Thoracic aorta (tissue), 2 donors: ENCODE results near the gene C1orf159. TPM values are rescaled to one million over a fixed set of nuclear protein-coding genes. Genes with fewer than 3 reads are reported as not detected.

Experiments
- ATAC-seq: fragments of 150-250 bp; one replicate; pipeline ENCODE4 v1.8.0; 2017; ENCODE audit warnings: low read depth; ENCODE audit not compliant: insufficient number of reproducible peaks, low FRiP score
- DNase-seq: peaks from one replicate; pipeline ENCODE4 v3.0.0-alpha.2; 2020; ENCODE audit warnings: low spot score
- H3K27ac ChIP-seq, 2 donors: fragments of 200-600 bp; sonication (generic); 1 replicate in 1 of 2; 2 replicates in 1 of 2; pipeline ENCODE4 v1.5.1; 2016; ENCODE audit warnings: mild to moderate bottlenecking in 2 of 2, moderate library complexity in 2 of 2
- H3K27me3 ChIP-seq: fragments of 200-600 bp; sonication (generic); replicated peaks from 2 replicates; pipeline ENCODE4 v1.6.0; 2016; ENCODE audit warnings: mild to moderate bottlenecking; ENCODE audit not compliant: insufficient read depth
- H3K36me3 ChIP-seq: fragments of 200-600 bp; sonication (generic); one replicate; pipeline ENCODE4 v1.5.1; 2016
- H3K4me1 ChIP-seq, 2 donors: fragments of 200-600 bp; sonication (generic); 1 replicate in 1 of 2; 2 replicates in 1 of 2; pipeline versions ENCODE4 v1.5.1 to v1.6.0; 2016; ENCODE audit warnings: low read depth in 2 of 2, mild to moderate bottlenecking in 1 of 2; ENCODE audit not compliant: control insufficient read depth in 1 of 2
- H3K4me3 ChIP-seq: fragments of 200-600 bp; sonication (generic); 2 replicates; pipeline ENCODE4 v1.5.1; 2016; ENCODE audit warnings: mild to moderate bottlenecking
- H3K9me3 ChIP-seq: fragments of 200-600 bp; sonication (generic); 2 replicates; pipeline ENCODE4 v1.5.1; 2016
- CTCF ChIP-seq: fragments of 200-600 bp; sonication (generic); IDR thresholded peaks from one replicate; pipeline ENCODE4 v1.5.1; 2019; ENCODE audit warnings: antibody characterized with exemption
- total RNA-seq, 2 donors: library from RNA; depleted of rRNA; stranded (reverse); fragments of >200 nt; gene quantifications; one replicate each; pipeline versions ENCODE4 v1.1.0 to v1.2.3, GENCODE V29; 2016

The C1orf159 gene
- total RNA-seq, 2 donors from 2014 or later: 10.8 to 21.2 TPM

DNA sequence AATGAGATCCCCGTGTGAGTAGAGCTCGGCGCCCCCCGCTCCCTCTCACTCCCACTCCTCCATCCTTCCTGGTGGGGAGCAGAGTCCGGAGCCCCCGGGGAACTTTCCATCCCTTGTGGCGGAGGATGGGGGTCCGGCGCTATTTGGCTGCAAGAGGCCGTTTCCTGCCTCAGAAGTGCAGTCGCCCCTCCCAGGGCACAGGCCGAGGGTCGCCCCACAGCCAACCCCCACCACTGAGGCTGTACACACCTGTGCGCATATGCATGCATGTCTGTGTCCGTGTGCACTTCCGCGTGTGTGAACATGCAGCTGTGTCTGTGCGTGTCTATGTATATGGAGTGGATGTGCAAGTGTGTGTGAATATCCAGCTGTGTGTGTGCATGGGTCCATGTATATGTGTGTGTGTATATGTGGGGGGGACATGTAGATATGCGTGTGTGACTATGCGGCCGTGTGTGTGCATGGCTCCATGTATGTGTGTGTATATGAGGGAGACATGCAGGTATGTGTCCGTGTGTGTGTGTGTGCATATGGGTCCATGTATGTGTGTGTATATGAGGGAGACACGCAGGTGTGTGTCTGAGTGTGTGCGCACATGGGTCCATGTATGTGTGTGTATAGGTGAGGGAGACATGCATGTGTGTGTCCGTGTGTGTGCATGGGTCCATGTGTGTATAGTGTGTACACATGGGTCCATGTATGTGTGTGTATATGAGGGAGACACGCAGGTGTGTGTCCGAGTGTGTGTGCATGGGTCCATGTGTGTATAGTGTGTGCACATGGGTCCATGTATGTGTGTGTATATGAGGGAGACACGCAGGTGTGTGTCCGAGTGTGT, 63.7 kb downstream of the C1orf159 start:
- H3K4me3 ChIP-seq: no peak overlapping the region
- H3K27me3 ChIP-seq: peaks cover 5% of the 10 kb centered on the region
- no peak overlapping the region for H3K27ac ChIP-seq
- TF ChIP-seq CTCF: no peak
- ATAC-seq (no peak), DNase-seq (no peak)
- no peaks in the 10 kb centered on the region for H3K9me3 ChIP-seq
- H3K36me3 ChIP-seq: peaks cover 3% of the 10 kb centered on the region
- H3K4me1 ChIP-seq: no peaks in the 10 kb centered on the region

DNA sequence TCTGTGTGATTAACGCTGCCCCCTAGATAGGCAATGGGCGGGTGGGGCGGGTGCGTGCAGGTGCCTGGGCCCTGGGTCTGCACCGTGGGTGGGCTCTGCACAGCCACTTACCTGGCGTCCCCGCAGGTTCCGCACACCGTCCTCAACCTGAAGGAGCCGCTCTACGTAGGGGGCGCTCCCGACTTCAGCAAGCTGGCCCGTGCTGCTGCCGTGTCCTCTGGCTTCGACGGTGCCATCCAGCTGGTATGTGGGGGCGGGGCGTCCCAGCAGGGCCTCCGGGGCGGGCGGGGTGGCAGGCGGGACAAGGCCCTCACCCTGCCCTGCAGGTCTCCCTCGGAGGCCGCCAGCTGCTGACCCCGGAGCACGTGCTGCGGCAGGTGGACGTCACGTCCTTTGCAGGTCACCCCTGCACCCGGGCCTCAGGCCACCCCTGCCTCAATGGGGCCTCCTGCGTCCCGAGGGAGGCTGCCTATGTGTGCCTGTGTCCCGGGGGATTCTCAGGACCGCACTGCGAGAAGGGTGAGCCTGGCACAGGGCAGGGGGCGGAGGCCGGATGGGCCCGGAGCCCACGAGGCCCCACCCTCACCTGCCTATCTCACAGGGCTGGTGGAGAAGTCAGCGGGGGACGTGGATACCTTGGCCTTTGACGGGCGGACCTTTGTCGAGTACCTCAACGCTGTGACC, 64.6 kb downstream of the C1orf159 start:
- Histone ChIP-seq H3K27me3 (no peaks in the 10 kb centered on the region), H3K36me3 (peaks cover 3% of the 10 kb centered on the region), H3K4me3 (no peak overlapping the region), H3K27ac (no peak overlapping the region), H3K4me1 (no peaks in the 10 kb centered on the region), H3K9me3 (no peaks in the 10 kb centered on the region)
- DNase-seq (no peak), ATAC-seq (no peak)
- no peak for TF ChIP-seq CTCF

DNA sequence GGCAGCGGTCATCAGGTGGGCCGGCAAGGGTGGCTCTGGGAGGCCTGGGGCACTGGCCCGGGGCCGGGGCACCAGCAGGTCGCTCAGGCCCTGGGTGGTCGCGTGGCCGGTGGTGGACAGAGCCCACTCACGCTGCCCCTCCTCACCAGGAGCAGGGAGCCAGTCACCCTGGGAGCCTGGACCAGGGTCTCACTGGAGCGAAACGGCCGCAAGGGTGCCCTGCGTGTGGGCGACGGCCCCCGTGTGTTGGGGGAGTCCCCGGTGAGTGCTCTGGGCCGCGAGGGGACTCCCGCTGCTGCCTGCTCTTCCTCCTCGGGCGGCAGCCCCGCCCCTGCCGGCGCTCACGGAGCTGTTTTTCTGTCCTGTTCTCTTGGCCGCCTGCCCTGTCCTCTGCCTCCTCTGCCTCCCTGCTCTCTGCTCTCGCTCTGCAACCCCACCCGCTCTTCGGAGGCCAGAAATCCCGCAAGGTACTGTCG, 65.3 kb downstream of the C1orf159 start:
- Histone ChIP-seq H3K4me1 (no peaks in the 10 kb centered on the region), H3K9me3 (no peaks in the 10 kb centered on the region), H3K4me3 (no peak overlapping the region), H3K27ac (no peak overlapping the region), H3K36me3 (peaks cover 3% of the 10 kb centered on the region), H3K27me3 (no peaks in the 10 kb centered on the region)
- DNase-seq: no peak
- no peak for TF ChIP-seq CTCF
- no peak for ATAC-seq

DNA sequence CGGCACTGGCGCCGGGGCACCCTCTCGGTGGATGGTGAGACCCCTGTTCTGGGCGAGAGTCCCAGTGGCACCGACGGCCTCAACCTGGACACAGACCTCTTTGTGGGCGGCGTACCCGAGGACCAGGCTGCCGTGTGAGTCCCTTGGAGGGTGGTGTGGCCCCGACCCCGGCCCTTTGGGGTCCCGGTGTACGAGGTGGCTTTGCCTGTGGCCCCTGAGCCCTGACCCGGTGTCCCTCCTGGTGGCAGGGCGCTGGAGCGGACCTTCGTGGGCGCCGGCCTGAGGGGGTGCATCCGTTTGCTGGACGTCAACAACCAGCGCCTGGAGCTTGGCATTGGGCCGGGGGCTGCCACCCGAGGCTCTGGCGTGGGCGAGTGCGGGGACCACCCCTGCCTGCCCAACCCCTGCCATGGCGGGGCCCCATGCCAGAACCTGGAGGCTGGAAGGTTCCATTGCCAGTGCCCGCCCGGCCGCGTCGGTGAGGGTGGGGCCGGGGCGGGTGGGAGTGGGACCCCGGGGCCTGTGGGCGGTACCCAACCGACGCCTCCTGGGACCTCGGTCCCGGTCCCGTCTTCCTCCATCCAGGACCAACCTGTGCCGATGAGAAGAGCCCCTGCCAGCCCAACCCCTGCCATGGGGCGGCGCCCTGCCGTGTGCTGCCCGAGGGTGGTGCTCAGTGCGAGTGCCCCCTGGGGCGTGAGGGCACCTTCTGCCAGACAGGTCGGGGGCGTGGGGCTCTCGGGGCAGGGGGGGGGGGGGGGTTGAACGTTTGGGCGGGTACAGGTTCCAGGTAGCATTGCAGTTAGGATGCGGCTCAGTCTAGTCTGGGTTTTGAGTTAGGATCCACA, 66.3 kb downstream of the C1orf159 start:
- Histone ChIP-seq H3K9me3 (no peaks in the 10 kb centered on the region), H3K27me3 (no peaks in the 10 kb centered on the region), H3K4me3 (no peak overlapping the region), H3K27ac (no peak overlapping the region), H3K36me3 (peaks cover 3% of the 10 kb centered on the region), H3K4me1 (no peaks in the 10 kb centered on the region)
- ATAC-seq (no peak), DNase-seq (no peak)
- TF ChIP-seq CTCF: no peak

- H3K4me1 ChIP-seq: no peaks in the 10 kb centered on the region
- H3K27me3 ChIP-seq: no peaks in the 10 kb centered on the region
- TF ChIP-seq CTCF: no peak
- DNase-seq (no peak), ATAC-seq (no peak)
- no peaks in the 10 kb centered on the region for H3K9me3 ChIP-seq
- no peak overlapping the region for H3K4me3 ChIP-seq
- H3K27ac ChIP-seq: no peak overlapping the region
- peaks cover 3% of the 10 kb centered on the region for H3K36me3 ChIP-seq
These were observed 67.1 kb downstream of the C1orf159 start for GRCh38 chr1:1048765-1049164.
